ENCODE data around the gene PKP4.
"Not testable (repeated sequence)": the region's sequence is repeated elsewhere in the genome, so short reads cannot be mapped to it uniquely, and the experiment has no call there.

PKP4 gene

DNA sequence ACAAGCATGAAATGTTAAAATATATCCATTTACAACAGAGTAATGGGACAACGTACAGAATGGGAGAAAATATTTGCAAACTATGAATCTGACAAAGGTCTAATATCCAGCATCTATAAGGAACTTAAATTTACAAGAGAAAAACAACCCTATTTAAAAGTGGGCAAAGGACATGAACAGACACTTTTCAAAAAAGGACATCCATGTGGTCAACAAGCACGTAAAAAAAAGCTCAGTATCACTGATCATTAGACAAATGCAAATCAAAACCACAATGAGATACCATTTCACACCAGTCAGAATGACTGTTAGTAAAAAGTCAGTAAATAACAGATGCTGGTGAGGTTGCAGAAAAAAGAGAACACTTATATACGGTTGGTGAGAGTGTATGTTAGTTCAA lies 16.1 kb downstream of the PKP4 start:
- not testable (repeated sequence) for DNase-seq (ENCODE audit: low read depth in 4 of 4, low spot score in 1 of 4)

DNA sequence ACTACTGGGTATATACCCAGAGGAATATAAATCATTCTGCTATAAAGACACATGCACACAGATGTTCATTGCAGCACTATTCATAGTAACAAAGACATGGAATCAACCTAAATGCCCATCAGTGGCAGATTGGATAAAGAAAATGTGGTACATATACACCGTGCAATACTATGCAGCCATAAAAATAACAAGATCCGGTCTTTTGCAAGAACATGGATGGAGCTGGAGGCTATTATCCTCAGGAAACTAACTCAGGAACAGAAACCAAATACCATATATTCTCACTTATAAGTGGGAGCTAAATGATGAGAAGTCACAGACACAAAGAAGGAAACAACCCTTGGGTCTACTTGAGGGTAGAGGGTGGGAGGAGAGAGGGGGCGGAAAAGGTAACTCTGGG lies 16.5 kb downstream of the PKP4 start:
- DNase-seq (ENCODE audit: low read depth in 4 of 4, low spot score in 1 of 4), result not testable (repeated sequence)

DNA sequence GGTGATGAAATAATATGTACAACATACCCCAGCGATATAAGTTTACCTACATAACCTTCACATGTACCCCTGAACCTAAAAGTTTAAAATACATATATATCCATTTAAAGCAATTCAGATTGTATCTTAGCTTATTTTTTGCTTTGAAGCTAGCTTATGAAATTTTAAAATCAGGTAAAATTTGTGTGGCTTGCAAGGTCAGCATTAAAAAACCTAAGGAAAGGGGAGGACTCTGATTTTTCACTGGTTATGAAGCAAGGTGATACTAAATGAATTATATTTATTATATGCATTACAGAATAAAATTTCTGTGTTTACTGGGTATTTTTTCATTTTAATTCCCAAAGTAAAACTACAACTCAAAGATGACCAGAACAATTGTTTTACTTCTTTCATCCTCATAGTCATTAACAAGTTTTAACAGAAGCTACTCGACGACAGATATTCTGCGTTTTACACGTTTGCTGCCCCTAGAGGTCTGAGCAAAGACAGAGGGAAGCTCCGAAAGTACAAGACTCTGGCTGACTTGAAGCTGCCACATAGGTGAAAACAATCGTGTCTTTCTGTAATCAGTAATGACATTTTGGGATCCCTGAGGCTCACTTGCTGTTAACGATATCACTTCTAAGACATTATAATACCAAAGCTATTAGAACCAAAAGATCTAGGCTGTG lies 17.1 kb downstream of the PKP4 start:
- DNase-seq (ENCODE audit: low read depth in 4 of 4, low spot score in 1 of 4), result no peak

DNA sequence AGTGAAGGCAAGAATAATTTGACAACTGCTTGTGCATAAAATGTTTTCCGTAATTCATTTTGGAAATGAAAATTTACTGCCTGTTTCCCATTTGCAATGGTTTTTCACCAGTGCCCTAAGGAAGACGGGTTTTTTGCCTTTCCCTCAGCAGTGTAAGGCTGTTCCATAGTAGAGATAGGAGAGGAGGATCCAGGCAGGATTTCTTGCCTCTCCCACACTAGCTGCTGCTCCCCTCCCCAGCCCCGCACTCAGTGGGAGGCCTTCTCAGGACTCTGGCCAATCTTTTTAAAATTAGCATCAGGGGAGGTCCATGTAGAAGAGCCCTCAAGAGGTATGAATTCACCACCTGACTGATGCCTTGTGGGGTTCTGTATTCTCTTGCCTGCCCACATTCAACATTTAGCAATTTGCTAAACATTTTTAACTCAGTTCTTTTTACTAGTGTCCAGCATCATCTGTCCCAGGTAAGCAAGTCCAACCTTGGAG lies 17.8 kb downstream of the PKP4 start:
- DNase-seq (ENCODE audit: low read depth in 4 of 4, low spot score in 1 of 4), result not testable (repeated sequence)

DNA sequence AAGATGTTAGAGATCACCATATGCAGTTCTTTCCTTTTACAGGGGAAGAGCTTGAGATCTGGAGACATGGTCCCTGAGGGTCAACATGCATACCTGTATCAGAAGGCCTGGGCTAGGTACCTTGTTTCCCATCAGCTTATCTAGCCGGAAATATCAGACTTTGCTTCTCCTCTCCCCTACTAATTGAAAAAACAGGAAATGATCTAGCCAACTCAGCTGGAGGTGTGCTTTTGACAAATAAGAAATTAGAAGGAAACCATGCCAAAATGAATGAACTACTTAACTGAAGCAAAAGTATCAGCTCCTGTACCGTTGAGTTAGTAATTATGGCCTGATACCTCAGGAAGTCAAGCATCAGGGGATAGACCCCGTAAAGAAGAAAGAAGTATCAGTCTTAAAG lies 20.4 kb downstream of the PKP4 start:
- DNase-seq (ENCODE audit: low read depth in 4 of 4, low spot score in 1 of 4), result no peak

DNA sequence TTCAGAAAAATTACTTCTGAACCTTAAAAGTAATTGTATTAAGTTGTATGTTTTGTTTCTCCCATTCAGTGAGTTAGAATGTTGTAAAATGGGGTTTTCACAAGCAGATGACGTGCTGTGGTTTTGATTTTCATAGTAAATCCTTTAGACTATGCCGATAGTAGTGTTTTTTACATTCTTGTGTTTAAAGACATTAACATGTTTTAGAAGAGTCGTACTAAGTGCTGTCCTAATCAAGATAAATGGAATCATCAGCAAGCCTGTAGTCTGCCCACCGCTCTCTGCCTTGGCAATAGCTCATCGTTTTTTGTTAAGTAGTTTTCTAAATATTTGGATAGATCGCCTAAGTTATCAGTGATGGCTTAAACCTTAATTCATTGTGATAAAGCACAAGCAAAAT lies 21.5 kb downstream of the PKP4 start:
- DNase-seq (ENCODE audit: low read depth in 4 of 4, low spot score in 1 of 4), result no peak

DNA sequence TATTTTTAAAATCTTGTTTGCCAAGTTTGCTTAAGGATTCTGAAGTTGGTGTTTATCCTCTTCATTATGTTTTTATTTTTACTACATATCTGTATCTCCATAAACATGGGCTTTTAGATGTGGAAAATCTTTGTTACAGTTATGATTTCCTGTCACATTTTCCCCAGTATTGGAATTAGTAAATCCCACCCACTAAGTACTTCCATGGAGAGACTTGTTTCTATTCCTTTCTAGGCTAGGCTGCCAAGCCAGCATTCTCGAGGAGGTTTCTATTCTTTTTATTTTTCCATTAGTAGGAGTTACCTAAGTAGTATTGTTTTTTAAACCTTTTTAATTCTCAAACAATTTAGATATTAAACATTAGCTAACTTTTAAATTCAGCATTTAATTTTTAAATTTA lies 22.1 kb downstream of the PKP4 start:
- no peak for DNase-seq (ENCODE audit: low read depth in 4 of 4, low spot score in 1 of 4)

DNA sequence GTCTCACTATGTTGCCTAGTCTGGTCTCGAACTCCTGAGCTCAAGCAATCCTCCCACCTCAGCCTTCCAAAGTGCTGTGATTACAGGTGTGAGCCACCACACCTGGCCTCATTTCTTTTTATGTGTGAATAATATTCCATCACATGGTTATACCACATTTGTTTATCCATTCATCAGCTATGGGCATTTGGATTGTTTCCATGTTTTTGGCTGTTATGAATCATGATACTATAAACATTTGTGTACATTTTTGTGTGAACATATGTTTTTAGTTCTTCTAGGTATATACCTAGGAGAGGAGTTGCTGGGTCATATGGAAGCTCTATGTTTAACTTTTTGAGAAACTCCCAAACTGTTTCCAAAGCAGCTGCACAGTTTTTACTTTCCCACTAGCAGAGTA lies 24.4 kb downstream of the PKP4 start:
- no peak for DNase-seq (ENCODE audit: low read depth in 4 of 4, low spot score in 1 of 4)

DNA sequence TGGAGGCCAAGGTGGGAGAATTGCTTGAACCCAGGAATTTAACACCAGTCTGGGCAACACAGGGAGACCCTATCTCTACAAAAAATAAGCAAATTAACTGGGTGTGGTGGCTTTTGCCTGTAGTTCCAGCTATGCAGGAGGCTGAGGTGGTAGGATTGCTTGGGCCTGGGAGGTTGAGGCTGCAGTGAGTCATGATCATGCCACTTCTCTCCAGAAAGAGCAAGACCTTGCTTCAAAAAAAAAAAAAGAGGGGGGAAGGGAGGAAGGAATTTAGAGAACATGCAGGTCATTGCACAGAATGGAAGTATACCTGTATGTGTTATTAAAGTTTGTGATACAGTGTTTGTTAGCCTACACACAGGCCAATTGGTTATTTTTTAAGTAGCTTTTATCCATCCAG lies 25.8 kb downstream of the PKP4 start:
- no peak for DNase-seq (ENCODE audit: low read depth in 4 of 4, low spot score in 1 of 4)

DNA sequence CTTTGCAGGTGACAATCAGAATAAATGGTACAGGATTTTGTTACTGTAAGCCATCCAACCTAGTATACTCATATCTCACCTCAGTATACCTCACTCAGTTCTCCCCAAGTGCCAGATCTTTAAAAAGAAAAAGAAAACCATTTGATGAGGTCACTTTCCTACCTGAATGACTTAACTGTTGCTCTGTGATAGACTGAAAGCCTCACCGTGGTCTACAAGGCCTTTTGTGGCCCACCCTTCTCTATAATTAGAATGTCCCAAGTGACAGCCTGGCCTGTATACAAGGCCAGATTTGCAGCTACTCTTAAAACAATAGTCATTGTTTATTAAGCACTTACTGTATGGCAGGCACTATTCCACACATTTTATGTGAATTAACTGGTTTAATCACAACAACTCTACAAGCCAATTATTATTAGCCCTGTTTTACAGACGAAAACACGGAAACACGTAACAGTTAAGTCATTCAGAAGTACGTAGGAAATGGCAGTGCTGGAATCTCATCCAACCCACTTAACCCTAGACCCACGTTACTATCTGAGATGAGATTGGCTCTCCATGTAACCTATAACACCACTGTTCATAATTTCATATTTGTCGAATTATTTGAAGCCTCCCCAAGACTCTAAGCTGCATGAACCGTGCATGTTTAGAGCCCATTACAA lies 28.3 kb downstream of the PKP4 start:
- DNase-seq (ENCODE audit: low read depth in 4 of 4, low spot score in 1 of 4), result no peak

DNA sequence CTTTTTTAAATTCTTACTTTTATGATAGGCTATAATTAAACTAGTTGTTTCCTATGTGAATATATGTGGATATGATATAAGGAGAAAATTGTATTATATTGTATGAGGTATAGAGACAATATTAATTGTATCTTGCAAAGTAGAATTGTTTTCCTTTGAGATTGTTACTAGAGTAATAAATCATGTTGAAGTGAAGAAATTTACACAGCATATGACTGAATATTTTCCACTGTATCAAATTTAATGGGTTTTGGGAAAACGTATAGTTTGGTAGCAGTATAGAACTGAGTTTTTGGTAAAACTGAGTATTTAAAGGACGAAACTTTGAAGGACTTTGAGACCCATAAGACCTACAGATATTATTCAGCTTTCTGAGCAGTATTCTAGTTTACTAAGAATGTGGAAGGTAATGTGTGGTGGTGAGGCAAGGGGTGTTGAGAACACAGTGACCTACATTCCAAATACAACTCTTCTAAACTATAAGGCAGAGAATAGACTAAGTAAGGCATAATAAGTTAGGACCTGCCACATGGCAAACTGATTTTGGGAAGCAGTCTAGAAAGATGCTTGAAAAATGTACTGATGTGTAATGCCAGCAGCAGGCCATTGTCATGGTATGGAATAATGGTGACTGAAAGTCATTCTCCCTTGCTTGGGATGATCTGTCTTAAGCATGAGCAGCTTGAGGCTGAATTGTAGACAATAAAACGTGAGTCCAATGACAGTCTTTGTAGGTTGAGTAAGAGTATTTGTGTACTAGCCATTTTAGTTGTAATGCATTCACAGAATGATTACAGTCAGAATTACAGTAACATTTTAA lies 29.6 kb downstream of the PKP4 start:
- DNase-seq (ENCODE audit: low read depth in 4 of 4, low spot score in 1 of 4), result no peak

DNA sequence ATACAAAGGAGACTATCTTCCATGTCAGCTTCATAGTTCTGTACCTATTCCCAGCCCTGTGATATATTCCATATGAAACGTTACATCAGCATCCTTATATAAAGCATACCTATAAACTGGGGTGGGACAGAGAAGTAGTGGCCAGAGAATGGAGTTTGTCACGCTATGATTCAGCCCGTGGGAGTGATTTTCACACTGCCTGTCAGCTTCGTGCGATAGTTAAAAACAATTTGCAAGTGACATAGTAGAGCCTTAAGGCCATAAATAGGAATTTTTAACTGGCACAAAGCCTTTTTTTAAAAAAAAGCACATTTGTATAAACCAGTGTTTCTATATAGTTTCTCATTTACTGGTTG lies 30.2 kb downstream of the PKP4 start:
- no peak for DNase-seq (ENCODE audit: low read depth in 4 of 4, low spot score in 1 of 4)

DNA sequence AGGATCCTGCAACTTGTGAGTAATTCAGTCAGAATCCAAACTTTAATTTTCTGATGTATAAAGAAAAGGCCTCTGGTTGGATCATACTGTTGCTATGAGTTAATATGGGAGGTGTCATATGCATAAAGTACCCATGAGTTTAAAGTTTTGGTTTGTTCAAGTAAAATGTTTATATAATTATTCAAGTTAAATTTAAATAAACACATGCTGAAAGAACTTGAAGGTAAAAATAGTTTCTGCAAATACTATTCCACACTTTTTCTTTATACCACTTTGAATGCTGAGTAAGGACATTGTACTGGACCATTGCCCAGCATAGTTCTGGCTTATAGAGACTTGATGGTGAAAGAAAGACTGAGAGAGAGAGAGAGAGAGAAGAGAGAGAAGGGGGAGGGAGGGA lies 30.7 kb downstream of the PKP4 start:
- DNase-seq (ENCODE audit: low read depth in 4 of 4, low spot score in 1 of 4), result no peak

DNA sequence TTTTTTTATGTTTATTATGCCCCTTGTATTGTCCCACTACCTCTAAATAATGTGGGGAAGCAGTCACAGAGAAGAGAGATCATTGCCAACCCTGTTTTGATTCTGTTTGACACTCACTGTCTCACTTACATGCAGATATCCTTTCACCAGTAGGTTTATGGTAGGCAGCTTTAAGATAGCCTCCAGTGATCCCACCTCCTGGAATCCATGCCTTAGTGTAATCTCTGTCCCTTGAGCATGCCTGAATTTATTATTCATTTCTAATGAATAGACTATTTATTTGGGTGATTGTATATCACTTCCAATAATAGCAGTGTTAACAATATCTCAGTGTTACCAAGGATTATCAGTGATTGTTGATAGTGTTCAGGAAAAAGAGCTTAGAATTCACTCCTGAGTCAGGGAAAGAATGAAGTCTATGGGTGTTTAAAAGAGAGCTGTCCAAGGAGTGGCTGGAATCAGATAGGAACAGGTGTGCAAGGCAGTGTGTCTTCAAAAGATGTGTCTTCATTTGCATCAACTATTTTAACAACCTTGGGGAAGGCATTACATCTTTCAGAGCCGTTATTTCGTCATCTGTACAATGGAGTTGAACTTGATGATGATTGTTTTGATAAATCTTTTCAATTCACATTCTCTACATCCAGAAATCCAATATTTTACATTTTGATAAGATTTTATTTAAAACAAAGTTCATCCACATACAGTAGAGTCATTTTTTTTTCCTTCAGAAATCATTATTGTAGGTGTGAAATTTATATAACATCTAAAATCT lies 31.9 kb downstream of the PKP4 start:
- DNase-seq (ENCODE audit: low read depth in 4 of 4, low spot score in 1 of 4), result no peak

DNA sequence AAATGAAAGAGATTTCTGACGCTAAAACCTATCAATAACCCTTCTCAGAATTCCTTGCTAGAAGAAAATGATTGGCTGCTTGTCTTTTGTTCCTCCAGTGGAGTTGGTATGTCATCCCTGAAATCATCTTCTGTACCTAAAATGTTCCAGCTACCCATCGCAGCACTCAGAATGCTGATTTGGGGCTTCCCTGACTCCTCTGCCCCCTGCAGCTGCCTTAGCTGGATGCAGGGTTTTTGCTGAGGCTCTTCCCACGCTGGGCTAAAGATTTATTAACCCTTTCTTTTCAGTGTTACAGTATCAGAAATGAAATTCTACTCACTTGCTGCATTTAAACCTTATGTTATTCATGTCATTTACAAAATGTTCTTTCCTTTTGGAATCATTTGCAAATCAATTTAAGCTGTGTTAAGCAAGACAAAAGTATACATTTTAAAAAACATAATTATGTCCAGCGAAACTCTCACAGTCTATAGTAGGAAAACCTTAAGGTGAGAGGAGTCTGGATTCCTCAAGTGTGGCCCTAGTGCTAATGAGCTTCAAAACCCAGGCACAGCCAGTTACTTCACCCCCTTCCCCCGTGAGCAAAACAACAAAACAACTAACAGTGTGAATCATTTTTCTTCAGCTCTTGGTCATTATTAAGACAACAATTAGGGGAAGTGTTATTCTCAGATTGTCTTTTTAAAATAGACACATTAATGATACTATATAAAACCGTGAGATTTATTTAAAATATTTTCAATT lies 32.8 kb downstream of the PKP4 start:
- DNase-seq (ENCODE audit: low read depth in 4 of 4, low spot score in 1 of 4), result no peak

DNA sequence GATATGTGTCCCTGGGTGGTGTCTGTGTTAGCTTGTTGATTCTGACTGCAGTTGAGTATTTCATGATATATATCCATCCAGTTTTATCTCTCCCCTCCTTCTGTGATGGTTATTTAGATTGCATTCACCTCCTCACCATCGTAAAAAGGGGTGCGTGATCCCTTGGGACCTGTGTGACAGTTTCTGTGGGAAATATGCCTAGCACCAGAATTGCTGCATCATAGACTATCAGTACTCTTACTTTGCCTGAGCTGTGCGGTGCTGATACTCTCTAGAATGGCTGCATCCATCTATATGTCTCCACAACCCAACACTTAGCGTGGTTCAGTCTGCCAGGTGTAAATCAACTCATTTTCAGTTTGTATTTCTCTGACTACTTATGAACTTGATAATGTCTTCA lies 34.3 kb downstream of the PKP4 start:
- DNase-seq (ENCODE audit: low read depth in 4 of 4, low spot score in 1 of 4), result no peak

DNA sequence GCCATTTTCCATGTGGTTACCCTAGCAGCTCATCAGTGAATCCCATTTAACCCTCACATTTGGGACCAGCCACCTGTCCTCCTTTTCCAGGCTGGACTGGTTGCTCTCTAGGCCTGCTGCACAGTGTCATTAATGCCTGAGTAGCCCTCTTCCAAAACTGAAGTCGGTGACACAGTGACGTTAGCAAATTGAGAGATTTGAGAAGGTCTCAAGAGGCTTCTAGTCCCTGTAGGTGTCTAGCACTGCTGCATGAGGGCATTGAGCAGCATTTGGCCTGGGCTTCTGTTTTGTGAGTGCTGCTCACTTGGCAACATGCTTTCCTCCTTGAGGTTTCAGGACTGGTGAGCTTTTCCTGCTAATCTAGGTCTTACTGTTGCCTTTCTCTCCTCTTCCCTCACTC lies 36.7 kb downstream of the PKP4 start:
- no peak for DNase-seq (ENCODE audit: low read depth in 4 of 4, low spot score in 1 of 4)

DNA sequence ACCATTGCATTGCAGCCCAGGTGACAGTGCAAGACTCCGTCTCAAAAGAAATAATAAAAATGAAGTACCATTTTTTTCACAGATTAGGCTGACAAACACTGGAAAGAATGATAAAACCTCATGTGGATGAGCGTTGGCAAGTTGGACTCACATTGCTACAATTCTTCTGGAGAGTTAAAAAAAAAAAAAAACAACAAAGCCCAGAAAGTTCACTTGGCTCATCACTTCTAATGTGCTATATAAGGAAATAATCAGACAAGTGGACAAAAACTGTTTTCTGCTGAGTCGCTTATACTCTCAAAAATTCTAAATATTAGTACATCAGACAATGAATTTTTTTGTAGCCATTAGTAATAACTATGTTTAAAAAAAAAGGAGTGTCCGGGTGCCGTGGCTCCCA lies 38.4 kb downstream of the PKP4 start:
- DNase-seq (ENCODE audit: low read depth in 4 of 4, low spot score in 1 of 4), result no peak

DNA sequence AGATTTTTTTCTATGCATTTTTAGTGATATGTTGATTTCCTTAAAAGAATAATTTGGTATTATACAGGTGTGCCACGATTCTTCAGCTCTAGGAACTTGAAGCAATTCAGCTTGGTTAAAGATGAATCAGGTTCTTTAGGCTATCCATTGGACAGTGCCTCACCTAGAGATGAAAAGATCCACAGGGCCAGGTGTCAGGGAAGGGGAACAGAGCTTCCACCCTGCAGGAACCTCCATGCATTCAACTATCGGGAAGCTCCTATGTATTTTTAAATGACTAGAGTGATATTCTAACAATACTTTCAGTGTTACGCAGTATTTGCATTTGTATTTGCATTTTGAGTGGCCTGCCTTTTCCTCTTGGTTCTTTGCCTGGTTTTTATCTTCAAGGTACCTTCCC lies 40.2 kb downstream of the PKP4 start:
- DNase-seq (ENCODE audit: low read depth in 4 of 4, low spot score in 1 of 4), result no peak

DNA sequence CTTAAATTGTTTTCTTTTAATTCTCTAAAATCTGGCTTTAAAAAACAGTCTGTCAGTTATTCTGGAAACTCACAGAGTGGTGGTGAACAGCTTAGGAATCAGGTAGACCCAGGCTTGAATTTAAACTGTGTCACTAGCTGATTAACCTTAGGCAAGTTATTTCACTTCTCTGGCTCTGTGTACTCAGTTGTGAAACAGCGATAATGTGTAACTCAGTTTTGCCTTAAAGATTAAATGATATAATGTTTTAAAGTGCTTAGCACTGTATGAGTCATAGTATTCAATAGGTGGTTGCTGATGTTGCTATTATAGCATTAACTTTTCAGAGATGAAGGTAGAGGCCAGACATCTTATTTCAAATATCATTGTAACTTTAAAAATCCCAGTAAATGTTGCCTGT lies 40.7 kb downstream of the PKP4 start:
- no peak for DNase-seq (ENCODE audit: low read depth in 4 of 4, low spot score in 1 of 4)

Measured in stimulated activated CD4-positive, alpha-beta T cell treated with anti-CD3 and anti-CD28 coated beads, Interleukin-1b, Interleukin-23, amount 100 ng/mL, for 24 hours (primary cell).